HEK293 (cell line): ENCODE data around the gene PTPRN2.

ENCODE experiments used
- YY1 ChIP-seq: fragments of 450-650 bp; formaldehyde crosslinking; IDR thresholded peaks from 2 replicates; pipeline ENCODE4 v1.5.1; 2018; ENCODE audit warnings: missing biosample characterization, missing genetic modification characterization
- ZNF2 ChIP-seq: fragments of 450-650 bp; formaldehyde crosslinking; IDR thresholded peaks from 2 replicates; pipeline ENCODE4 v1.5.1; 2016; ENCODE audit warnings: missing biosample characterization, missing genetic modification characterization
- ZNF239 ChIP-seq: fragments of 450-650 bp; formaldehyde crosslinking; IDR thresholded peaks from 2 replicates; pipeline ENCODE4 v1.5.1; 2016; ENCODE audit warnings: missing biosample characterization, missing genetic modification characterization
- ZNF558 ChIP-seq: fragments of 450-650 bp; formaldehyde crosslinking; IDR thresholded peaks from 2 replicates; pipeline ENCODE4 v1.5.1; 2016; ENCODE audit warnings: missing biosample characterization, missing genetic modification characterization
- ZNF571 ChIP-seq: fragments of 450-650 bp; formaldehyde crosslinking; IDR thresholded peaks from 2 replicates; pipeline ENCODE4 v1.5.0; 2017; ENCODE audit warnings: missing biosample characterization, missing genetic modification characterization
- ZNF621 ChIP-seq: fragments of 450-650 bp; formaldehyde crosslinking; IDR thresholded peaks from 2 replicates; pipeline ENCODE4 v1.5.1; 2017; ENCODE audit warnings: missing biosample characterization, missing genetic modification characterization
- ZNF670 ChIP-seq: fragments of 450-650 bp; formaldehyde crosslinking; IDR thresholded peaks from 2 replicates; pipeline ENCODE4 v1.5.1; 2016; ENCODE audit warnings: missing biosample characterization, missing genetic modification characterization, low read depth
- TF ChIP-seq, protein P1 (sequence below): fragments of 450-650 bp; formaldehyde crosslinking; IDR thresholded peaks from 2 replicates; pipeline ENCODE4 v1.5.1; 2016; ENCODE audit warnings: missing biosample characterization, missing genetic modification characterization
- TF ChIP-seq, protein P2 (sequence below): fragments of 450-650 bp; formaldehyde crosslinking; IDR thresholded peaks from 2 replicates; pipeline ENCODE4 v1.5.1; 2016; ENCODE audit warnings: missing biosample characterization, missing genetic modification characterization, low read depth
- TF ChIP-seq, protein P3 (sequence below): fragments of 450-650 bp; formaldehyde crosslinking; IDR thresholded peaks from 2 replicates; pipeline ENCODE4 v1.5.1; 2016; ENCODE audit warnings: missing biosample characterization, missing genetic modification characterization
- TF ChIP-seq, protein P4 (sequence below): fragments of 450-650 bp; formaldehyde crosslinking; IDR thresholded peaks from 2 replicates; pipeline ENCODE4 v1.5.1; 2016; ENCODE audit warnings: missing biosample characterization, missing genetic modification characterization
- TF ChIP-seq, protein P5 (sequence below): sonication (generic); formaldehyde crosslinking; IDR thresholded peaks from 2 replicates; pipeline ENCODE4 v1.8.1; 2022; ENCODE audit warnings: mild to moderate bottlenecking, moderate library complexity, missing genetic modification reagents
- TF ChIP-seq, protein P6 (sequence below): fragments of 450-650 bp; formaldehyde crosslinking; IDR thresholded peaks from 2 replicates; pipeline ENCODE4 v1.5.1; 2016; ENCODE audit warnings: missing biosample characterization, missing genetic modification characterization

DNA sequence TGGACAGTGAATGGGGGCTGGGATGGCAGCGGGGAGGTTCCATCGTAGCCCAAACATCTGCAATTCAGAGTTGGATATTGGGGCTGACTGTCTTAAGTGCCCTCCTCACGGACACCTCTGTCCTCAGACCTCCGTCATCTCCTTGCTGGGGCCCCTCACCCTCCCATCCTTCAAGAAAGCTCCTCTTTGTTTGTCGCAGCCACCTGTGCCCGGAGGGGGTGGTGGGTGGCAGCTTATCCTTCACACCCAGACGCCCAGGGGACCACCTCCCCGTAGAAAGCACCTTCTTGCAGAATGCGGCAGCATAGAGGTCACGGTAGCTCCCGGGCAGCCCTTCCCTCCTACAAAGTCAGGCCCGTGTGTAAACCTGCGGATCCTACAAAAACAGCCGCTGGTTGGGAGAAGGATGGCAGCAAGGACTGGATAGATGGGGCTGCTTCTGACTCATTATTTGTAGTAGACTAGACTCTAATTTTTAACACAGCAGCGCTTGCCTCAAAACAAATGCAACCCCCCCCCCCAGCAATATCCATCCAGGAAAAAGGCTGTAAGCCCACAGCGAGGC is 1.3 kb upstream of the PTPRN2 start:
- TF ChIP-seq ZNF571 (tag by site-specific recombination) (no peak), YY1 (tag by site-specific recombination) (no peak), ZNF239 (tag by site-specific recombination) (no peak), ZNF2 (tag by site-specific recombination) (no peak), ZNF621 (no peak), ZNF670 (no peak), ZNF558 (tag by site-specific recombination) (no peak)
- TF ChIP-seq, protein P1, sequence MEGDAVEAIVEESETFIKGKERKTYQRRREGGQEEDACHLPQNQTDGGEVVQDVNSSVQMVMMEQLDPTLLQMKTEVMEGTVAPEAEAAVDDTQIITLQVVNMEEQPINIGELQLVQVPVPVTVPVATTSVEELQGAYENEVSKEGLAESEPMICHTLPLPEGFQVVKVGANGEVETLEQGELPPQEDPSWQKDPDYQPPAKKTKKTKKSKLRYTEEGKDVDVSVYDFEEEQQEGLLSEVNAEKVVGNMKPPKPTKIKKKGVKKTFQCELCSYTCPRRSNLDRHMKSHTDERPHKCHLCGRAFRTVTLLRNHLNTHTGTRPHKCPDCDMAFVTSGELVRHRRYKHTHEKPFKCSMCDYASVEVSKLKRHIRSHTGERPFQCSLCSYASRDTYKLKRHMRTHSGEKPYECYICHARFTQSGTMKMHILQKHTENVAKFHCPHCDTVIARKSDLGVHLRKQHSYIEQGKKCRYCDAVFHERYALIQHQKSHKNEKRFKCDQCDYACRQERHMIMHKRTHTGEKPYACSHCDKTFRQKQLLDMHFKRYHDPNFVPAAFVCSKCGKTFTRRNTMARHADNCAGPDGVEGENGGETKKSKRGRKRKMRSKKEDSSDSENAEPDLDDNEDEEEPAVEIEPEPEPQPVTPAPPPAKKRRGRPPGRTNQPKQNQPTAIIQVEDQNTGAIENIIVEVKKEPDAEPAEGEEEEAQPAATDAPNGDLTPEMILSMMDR (tag by site-specific recombination): no peak
- TF ChIP-seq, protein P2, sequence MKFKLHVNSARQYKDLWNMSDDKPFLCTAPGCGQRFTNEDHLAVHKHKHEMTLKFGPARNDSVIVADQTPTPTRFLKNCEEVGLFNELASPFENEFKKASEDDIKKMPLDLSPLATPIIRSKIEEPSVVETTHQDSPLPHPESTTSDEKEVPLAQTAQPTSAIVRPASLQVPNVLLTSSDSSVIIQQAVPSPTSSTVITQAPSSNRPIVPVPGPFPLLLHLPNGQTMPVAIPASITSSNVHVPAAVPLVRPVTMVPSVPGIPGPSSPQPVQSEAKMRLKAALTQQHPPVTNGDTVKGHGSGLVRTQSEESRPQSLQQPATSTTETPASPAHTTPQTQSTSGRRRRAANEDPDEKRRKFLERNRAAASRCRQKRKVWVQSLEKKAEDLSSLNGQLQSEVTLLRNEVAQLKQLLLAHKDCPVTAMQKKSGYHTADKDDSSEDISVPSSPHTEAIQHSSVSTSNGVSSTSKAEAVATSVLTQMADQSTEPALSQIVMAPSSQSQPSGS (tag by site-specific recombination): no peak
- TF ChIP-seq, protein P3, sequence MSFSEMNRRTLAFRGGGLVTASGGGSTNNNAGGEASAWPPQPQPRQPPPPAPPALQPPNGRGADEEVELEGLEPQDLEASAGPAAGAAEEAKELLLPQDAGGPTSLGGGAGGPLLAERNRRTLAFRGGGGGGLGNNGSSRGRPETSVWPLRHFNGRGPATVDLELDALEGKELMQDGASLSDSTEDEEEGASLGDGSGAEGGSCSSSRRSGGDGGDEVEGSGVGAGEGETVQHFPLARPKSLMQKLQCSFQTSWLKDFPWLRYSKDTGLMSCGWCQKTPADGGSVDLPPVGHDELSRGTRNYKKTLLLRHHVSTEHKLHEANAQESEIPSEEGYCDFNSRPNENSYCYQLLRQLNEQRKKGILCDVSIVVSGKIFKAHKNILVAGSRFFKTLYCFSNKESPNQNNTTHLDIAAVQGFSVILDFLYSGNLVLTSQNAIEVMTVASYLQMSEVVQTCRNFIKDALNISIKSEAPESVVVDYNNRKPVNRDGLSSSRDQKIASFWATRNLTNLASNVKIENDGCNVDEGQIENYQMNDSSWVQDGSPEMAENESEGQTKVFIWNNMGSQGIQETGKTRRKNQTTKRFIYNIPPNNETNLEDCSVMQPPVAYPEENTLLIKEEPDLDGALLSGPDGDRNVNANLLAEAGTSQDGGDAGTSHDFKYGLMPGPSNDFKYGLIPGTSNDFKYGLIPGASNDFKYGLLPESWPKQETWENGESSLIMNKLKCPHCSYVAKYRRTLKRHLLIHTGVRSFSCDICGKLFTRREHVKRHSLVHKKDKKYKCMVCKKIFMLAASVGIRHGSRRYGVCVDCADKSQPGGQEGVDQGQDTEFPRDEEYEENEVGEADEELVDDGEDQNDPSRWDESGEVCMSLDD (tag by site-specific recombination): no peak
- TF ChIP-seq, protein P4, sequence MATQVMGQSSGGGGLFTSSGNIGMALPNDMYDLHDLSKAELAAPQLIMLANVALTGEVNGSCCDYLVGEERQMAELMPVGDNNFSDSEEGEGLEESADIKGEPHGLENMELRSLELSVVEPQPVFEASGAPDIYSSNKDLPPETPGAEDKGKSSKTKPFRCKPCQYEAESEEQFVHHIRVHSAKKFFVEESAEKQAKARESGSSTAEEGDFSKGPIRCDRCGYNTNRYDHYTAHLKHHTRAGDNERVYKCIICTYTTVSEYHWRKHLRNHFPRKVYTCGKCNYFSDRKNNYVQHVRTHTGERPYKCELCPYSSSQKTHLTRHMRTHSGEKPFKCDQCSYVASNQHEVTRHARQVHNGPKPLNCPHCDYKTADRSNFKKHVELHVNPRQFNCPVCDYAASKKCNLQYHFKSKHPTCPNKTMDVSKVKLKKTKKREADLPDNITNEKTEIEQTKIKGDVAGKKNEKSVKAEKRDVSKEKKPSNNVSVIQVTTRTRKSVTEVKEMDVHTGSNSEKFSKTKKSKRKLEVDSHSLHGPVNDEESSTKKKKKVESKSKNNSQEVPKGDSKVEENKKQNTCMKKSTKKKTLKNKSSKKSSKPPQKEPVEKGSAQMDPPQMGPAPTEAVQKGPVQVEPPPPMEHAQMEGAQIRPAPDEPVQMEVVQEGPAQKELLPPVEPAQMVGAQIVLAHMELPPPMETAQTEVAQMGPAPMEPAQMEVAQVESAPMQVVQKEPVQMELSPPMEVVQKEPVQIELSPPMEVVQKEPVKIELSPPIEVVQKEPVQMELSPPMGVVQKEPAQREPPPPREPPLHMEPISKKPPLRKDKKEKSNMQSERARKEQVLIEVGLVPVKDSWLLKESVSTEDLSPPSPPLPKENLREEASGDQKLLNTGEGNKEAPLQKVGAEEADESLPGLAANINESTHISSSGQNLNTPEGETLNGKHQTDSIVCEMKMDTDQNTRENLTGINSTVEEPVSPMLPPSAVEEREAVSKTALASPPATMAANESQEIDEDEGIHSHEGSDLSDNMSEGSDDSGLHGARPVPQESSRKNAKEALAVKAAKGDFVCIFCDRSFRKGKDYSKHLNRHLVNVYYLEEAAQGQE (tag by site-specific recombination): no peak
- TF ChIP-seq, protein P5, sequence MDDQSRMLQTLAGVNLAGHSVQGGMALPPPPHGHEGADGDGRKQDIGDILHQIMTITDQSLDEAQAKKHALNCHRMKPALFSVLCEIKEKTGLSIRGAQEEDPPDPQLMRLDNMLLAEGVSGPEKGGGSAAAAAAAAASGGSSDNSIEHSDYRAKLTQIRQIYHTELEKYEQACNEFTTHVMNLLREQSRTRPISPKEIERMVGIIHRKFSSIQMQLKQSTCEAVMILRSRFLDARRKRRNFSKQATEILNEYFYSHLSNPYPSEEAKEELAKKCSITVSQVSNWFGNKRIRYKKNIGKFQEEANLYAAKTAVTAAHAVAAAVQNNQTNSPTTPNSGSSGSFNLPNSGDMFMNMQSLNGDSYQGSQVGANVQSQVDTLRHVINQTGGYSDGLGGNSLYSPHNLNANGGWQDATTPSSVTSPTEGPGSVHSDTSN: no peak
- TF ChIP-seq, protein P6, sequence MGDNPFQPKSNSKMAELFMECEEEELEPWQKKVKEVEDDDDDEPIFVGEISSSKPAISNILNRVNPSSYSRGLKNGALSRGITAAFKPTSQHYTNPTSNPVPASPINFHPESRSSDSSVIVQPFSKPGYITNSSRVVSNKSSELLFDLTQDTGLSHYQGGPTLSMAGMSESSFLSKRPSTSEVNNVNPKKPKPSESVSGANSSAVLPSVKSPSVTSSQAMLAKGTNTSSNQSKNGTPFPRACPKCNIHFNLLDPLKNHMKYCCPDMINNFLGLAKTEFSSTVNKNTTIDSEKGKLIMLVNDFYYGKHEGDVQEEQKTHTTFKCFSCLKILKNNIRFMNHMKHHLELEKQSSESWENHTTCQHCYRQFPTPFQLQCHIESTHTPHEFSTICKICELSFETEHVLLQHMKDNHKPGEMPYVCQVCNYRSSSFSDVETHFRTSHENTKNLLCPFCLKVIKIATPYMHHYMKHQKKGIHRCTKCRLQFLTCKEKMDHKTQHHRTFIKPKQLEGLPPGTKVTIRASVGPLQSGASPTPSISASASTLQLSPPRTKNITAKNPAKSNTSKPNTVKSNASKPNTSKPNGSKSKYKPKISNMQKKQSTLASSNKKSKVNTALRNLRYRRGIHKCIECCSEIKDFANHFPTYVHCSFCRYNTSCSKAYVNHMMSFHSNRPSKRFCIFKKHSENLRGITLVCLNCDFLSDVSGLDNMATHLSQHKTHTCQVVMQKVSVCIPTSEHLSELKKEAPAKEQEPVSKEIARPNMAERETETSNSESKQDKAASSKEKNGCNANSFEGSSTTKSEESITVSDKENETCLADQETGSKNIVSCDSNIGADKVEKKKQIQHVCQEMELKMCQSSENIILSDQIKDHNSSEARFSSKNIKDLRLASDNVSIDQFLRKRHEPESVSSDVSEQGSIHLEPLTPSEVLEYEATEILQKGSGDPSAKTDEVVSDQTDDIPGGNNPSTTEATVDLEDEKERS: no peak
